Measurements from ENCODE around the gene POLE.
A peak's percentile ranks its signal among the peaks of the same experiment; 100 is the strongest.

The POLE gene

DNA sequence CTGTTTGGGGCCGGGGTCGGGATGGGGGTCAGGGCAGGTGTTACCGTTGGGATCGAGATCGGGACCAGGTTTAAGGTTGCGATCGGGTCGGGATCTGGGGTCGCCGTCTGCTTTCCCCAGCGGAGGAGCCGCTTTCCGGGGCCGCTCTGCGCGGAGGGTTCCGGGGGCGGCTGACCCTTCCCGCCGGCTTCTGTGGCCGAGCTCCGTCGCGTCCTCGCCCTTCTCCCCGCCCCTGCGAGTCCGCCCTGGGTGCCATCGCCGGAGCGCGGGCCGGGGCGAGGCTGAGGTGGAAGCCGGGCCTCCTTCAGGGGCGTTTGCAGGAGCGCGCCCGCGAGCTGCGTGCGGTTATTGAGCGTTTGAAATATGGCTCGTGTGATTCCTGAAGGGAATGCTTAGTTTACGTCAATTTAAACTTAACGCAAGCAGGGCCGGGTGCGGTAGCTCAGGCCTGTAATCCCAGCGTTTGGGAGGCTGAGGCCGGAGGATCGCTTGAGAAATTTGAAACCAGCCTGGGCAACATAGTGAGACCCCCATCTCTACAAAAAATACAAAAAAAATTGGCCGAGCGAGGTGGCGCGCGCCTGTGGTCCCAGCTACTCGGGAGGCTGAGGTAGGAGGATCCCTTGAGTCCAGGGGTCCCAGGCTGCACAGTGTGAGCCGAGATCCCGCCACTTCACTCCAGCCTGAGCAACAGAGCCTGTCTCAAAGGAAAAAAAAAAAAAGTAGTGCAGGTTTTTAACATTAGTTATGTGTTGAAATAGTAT, 24.1 kb upstream of the POLE start (continued):
- TF ChIP-seq, protein P1, sequence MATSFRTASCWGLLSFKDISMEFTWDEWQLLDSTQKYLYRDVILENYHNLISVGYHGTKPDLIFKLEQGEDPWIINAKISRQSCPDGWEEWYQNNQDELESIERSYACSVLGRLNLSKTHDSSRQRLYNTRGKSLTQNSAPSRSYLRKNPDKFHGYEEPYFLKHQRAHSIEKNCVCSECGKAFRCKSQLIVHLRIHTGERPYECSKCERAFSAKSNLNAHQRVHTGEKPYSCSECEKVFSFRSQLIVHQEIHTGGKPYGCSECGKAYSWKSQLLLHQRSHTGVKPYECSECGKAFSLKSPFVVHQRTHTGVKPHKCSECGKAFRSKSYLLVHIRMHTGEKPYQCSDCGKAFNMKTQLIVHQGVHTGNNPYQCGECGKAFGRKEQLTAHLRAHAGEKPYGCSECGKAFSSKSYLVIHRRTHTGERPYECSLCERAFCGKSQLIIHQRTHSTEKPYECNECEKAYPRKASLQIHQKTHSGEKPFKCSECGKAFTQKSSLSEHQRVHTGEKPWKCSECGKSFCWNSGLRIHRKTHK (tag by site-specific recombination; IDR thresholded peaks at IDR 0.05), result no peak
- no peak for TF ChIP-seq ZNF623 (tag by site-specific recombination; IDR thresholded peaks at IDR 0.05)
- TF ChIP-seq ZNF423 (tag by site-specific recombination; IDR thresholded peaks at IDR 0.05), result no peak
- TF ChIP-seq ZNF529 (tag by site-specific recombination; IDR thresholded peaks at IDR 0.05; ENCODE audit: insufficient replicate concordance), result no peak
- TF ChIP-seq ZNF514 (tag by site-specific recombination; IDR thresholded peaks at IDR 0.05), result no peak
- TF ChIP-seq, protein P2, sequence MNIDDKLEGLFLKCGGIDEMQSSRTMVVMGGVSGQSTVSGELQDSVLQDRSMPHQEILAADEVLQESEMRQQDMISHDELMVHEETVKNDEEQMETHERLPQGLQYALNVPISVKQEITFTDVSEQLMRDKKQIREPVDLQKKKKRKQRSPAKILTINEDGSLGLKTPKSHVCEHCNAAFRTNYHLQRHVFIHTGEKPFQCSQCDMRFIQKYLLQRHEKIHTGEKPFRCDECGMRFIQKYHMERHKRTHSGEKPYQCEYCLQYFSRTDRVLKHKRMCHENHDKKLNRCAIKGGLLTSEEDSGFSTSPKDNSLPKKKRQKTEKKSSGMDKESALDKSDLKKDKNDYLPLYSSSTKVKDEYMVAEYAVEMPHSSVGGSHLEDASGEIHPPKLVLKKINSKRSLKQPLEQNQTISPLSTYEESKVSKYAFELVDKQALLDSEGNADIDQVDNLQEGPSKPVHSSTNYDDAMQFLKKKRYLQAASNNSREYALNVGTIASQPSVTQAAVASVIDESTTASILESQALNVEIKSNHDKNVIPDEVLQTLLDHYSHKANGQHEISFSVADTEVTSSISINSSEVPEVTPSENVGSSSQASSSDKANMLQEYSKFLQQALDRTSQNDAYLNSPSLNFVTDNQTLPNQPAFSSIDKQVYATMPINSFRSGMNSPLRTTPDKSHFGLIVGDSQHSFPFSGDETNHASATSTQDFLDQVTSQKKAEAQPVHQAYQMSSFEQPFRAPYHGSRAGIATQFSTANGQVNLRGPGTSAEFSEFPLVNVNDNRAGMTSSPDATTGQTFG (tag by site-specific recombination; IDR thresholded peaks at IDR 0.05; ENCODE audit: borderline replicate concordance), result no peak
- no peak for TF ChIP-seq ZNF19 (tag by site-specific recombination; IDR thresholded peaks at IDR 0.05; ENCODE audit: low read depth)
- 0 out of 2 replicates have a peak, but pooled peaks have one; percentile 15 for TF ChIP-seq ZNF610 (tag by site-specific recombination; IDR thresholded peaks at IDR 0.05; ENCODE audit: borderline replicate concordance)
- no peak for TF ChIP-seq ZNF155 (tag by site-specific recombination; IDR thresholded peaks at IDR 0.05)
- TF ChIP-seq SP2 (tag by site-specific recombination; IDR thresholded peaks at IDR 0.05), result peak; percentile 71
- TF ChIP-seq, protein P3, sequence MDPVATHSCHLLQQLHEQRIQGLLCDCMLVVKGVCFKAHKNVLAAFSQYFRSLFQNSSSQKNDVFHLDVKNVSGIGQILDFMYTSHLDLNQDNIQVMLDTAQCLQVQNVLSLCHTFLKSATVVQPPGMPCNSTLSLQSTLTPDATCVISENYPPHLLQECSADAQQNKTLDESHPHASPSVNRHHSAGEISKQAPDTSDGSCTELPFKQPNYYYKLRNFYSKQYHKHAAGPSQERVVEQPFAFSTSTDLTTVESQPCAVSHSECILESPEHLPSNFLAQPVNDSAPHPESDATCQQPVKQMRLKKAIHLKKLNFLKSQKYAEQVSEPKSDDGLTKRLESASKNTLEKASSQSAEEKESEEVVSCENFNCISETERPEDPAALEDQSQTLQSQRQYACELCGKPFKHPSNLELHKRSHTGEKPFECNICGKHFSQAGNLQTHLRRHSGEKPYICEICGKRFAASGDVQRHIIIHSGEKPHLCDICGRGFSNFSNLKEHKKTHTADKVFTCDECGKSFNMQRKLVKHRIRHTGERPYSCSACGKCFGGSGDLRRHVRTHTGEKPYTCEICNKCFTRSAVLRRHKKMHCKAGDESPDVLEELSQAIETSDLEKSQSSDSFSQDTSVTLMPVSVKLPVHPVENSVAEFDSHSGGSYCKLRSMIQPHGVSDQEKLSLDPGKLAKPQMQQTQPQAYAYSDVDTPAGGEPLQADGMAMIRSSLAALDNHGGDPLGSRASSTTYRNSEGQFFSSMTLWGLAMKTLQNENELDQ (tag by site-specific recombination; IDR thresholded peaks at IDR 0.05; ENCODE audit: low read depth), result no peak
- TF ChIP-seq, protein P4, sequence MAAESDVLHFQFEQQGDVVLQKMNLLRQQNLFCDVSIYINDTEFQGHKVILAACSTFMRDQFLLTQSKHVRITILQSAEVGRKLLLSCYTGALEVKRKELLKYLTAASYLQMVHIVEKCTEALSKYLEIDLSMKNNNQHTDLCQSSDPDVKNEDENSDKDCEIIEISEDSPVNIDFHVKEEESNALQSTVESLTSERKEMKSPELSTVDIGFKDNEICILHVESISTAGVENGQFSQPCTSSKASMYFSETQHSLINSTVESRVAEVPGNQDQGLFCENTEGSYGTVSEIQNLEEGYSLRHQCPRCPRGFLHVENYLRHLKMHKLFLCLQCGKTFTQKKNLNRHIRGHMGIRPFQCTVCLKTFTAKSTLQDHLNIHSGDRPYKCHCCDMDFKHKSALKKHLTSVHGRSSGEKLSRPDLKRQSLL (tag by site-specific recombination; IDR thresholded peaks at IDR 0.05), result no peak
- TF ChIP-seq ZNF768 (tag by site-specific recombination; IDR thresholded peaks at IDR 0.05), result no peak
- TF ChIP-seq ZNF214 (tag by site-specific recombination; IDR thresholded peaks at IDR 0.05; ENCODE audit: borderline replicate concordance), result no peak
- TF ChIP-seq ZEB2 (tag by site-specific recombination; IDR thresholded peaks at IDR 0.05), result peak; percentile 46; the same call in 1 of the 2 replicates
- TF ChIP-seq, protein P5, sequence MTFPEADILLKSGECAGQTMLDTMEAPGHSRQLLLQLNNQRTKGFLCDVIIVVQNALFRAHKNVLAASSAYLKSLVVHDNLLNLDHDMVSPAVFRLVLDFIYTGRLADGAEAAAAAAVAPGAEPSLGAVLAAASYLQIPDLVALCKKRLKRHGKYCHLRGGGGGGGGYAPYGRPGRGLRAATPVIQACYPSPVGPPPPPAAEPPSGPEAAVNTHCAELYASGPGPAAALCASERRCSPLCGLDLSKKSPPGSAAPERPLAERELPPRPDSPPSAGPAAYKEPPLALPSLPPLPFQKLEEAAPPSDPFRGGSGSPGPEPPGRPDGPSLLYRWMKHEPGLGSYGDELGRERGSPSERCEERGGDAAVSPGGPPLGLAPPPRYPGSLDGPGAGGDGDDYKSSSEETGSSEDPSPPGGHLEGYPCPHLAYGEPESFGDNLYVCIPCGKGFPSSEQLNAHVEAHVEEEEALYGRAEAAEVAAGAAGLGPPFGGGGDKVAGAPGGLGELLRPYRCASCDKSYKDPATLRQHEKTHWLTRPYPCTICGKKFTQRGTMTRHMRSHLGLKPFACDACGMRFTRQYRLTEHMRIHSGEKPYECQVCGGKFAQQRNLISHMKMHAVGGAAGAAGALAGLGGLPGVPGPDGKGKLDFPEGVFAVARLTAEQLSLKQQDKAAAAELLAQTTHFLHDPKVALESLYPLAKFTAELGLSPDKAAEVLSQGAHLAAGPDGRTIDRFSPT (tag by site-specific recombination; IDR thresholded peaks at IDR 0.05), result no peak
- peak; percentile 10; the same call in 1 of the 2 replicates for TF ChIP-seq ZFHX2 (tag by site-specific recombination; conservative IDR thresholded peaks at IDR 0.05)
- TF ChIP-seq, protein P6, sequence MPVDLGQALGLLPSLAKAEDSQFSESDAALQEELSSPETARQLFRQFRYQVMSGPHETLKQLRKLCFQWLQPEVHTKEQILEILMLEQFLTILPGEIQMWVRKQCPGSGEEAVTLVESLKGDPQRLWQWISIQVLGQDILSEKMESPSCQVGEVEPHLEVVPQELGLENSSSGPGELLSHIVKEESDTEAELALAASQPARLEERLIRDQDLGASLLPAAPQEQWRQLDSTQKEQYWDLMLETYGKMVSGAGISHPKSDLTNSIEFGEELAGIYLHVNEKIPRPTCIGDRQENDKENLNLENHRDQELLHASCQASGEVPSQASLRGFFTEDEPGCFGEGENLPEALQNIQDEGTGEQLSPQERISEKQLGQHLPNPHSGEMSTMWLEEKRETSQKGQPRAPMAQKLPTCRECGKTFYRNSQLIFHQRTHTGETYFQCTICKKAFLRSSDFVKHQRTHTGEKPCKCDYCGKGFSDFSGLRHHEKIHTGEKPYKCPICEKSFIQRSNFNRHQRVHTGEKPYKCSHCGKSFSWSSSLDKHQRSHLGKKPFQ (tag by site-specific recombination; IDR thresholded peaks at IDR 0.05), result peak; percentile 67
- TF ChIP-seq REPIN1 (tag by site-specific recombination; IDR thresholded peaks at IDR 0.05; ENCODE audit: low read depth), result peak; percentile 20; the same call in 1 of the 2 replicates
- TF ChIP-seq GLIS1 (tag by site-specific recombination; IDR thresholded peaks at IDR 0.05), result no peak
- peak; percentile 52 for TF ChIP-seq KLF1 (tag by site-specific recombination; IDR thresholded peaks at IDR 0.05)
- TF ChIP-seq ZNF830 (tag by site-specific recombination; IDR thresholded peaks at IDR 0.05; ENCODE audit: low read depth), result no peak
- TF ChIP-seq, protein P7, sequence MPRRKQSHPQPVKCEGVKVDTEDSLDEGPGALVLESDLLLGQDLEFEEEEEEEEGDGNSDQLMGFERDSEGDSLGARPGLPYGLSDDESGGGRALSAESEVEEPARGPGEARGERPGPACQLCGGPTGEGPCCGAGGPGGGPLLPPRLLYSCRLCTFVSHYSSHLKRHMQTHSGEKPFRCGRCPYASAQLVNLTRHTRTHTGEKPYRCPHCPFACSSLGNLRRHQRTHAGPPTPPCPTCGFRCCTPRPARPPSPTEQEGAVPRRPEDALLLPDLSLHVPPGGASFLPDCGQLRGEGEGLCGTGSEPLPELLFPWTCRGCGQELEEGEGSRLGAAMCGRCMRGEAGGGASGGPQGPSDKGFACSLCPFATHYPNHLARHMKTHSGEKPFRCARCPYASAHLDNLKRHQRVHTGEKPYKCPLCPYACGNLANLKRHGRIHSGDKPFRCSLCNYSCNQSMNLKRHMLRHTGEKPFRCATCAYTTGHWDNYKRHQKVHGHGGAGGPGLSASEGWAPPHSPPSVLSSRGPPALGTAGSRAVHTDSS (tag by site-specific recombination; IDR thresholded peaks at IDR 0.05), result no peak
- no peak for TF ChIP-seq ZNF596 (tag by site-specific recombination; IDR thresholded peaks at IDR 0.05)
- no peak for TF ChIP-seq ZNF48 (tag by site-specific recombination; IDR thresholded peaks at IDR 0.05)

Data from HEK293 (cell line).